Nephron (organoid): ENCODE measurements around the gene DIP2C.
A peak's percentile ranks its signal among the peaks of the same experiment; 100 is the strongest.
"Not testable (repeated sequence)": the region's sequence is repeated elsewhere in the genome, so short reads cannot be mapped to it uniquely, and the experiment has no call there.

Experiments used
- H3K27ac Mint-ChIP-seq, 3 experiments: 2 replicates each; pipeline ENCODE4 v1.8.0; 2020; ENCODE audit warnings: mixed read lengths in 3 of 3, mild to moderate bottlenecking in 2 of 3, moderate library complexity in 1 of 3
- H3K27me3 Mint-ChIP-seq: 2 replicates; pipeline ENCODE4 v1.8.0; 2021; ENCODE audit warnings: low read depth, mild to moderate bottlenecking, moderate library complexity, mixed read lengths
- H3K36me3 Mint-ChIP-seq: 2 replicates; pipeline ENCODE4 v1.8.0; 2020; ENCODE audit warnings: low read depth, mixed read lengths
- H3K4me1 Mint-ChIP-seq: 2 replicates; pipeline ENCODE4 v1.8.0; 2020; ENCODE audit warnings: mixed read lengths
- H3K4me3 Mint-ChIP-seq, 3 experiments: 2 replicates each; pipeline ENCODE4 v1.8.0; 2020; ENCODE audit warnings: mild to moderate bottlenecking in 3 of 3, mixed read lengths in 3 of 3, moderate library complexity in 2 of 3
- H3K9me3 Mint-ChIP-seq: 2 replicates; pipeline ENCODE4 v1.8.0; 2020; ENCODE audit warnings: mixed read lengths
- TF ChIP-seq, protein P1 (sequence below), 3 experiments: fragments of 200-600 bp; sonication (generic); IDR thresholded peaks; one replicate each; pipeline ENCODE4 v1.5.0; 2021; ENCODE audit warnings: antibody characterized with exemption in 3 of 3; ENCODE audit not compliant: unreplicated experiment in 3 of 3

The DIP2C gene

GRCh38 chr10:615583-616152 lies 73.8 kb downstream of the DIP2C start:
- Mint-ChIP-seq H3K4me3 (peak overlapping the region in 1 of 3 experiments; percentile 21), H3K27ac (peak overlapping the region in 2 of 3 experiments; percentile 73), H3K27me3 (no peaks in the 10 kb centered on the region), H3K4me1 (peaks cover 92% of the 10 kb centered on the region), H3K36me3 (no peaks in the 10 kb centered on the region), H3K9me3 (no peaks in the 10 kb centered on the region)
- TF ChIP-seq, protein P1, sequence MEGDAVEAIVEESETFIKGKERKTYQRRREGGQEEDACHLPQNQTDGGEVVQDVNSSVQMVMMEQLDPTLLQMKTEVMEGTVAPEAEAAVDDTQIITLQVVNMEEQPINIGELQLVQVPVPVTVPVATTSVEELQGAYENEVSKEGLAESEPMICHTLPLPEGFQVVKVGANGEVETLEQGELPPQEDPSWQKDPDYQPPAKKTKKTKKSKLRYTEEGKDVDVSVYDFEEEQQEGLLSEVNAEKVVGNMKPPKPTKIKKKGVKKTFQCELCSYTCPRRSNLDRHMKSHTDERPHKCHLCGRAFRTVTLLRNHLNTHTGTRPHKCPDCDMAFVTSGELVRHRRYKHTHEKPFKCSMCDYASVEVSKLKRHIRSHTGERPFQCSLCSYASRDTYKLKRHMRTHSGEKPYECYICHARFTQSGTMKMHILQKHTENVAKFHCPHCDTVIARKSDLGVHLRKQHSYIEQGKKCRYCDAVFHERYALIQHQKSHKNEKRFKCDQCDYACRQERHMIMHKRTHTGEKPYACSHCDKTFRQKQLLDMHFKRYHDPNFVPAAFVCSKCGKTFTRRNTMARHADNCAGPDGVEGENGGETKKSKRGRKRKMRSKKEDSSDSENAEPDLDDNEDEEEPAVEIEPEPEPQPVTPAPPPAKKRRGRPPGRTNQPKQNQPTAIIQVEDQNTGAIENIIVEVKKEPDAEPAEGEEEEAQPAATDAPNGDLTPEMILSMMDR (IDR thresholded peaks at IDR 0.05; ENCODE audit: unreplicated experiment in 3 of 3): no peak

DNA sequence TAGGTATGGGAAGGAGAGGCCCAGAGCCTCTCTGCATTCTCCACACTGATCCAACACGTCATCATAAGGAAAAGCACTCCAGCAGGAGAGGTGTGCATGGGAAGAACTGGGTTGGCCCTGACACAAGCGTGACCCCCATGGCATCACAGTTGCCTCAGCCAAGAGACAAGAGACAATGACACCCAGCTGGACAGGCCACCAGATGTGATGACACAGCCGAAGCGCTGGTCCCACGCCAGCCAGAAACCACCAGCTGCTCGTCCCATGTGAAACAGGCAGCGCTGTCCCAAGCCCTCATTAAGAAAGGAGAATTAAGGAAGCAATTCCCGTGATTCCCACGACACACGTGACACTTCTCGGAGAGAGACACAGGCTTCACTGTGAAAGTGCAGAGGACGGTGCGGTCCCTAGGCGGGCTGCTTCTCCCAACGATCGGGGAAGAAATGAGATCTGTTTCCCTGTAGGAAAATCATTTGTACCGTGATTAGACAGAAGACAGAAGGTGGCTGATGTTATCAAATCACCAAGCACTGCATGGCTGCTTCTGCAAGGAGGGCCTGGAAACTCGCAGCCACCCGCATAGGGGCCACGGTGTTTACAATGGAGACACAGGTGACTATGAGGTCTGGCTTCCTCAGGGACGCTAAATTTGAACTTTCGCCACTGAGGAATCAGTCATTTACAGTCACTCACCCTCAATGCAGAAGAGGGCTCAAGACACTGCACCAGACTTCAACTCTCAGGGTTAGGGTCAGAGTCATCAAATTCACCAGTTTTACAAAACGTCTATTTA lies 74.5 kb downstream of the DIP2C start:
- H3K4me1 Mint-ChIP-seq: peaks cover 91% of the 10 kb centered on the region
- peak overlapping the region; percentile 62 to 73 (median 73) for H3K27ac Mint-ChIP-seq
- no peaks in the 10 kb centered on the region for H3K36me3 Mint-ChIP-seq
- H3K9me3 Mint-ChIP-seq: no peaks in the 10 kb centered on the region
- TF ChIP-seq, protein P1 (IDR thresholded peaks at IDR 0.05; ENCODE audit: unreplicated experiment in 3 of 3): no peak
- H3K27me3 Mint-ChIP-seq: no peaks in the 10 kb centered on the region
- H3K4me3 Mint-ChIP-seq: peak overlapping the region in 1 of 3 experiments; percentile 24

- Mint-ChIP-seq H3K27me3 (no peaks in the 10 kb centered on the region), H3K9me3 (no peaks in the 10 kb centered on the region), H3K27ac (peak overlapping the region; percentile 62 to 73 (median 73)), H3K36me3 (no peaks in the 10 kb centered on the region), H3K4me3 (peak overlapping the region in 1 of 3 experiments; percentile 24), H3K4me1 (peaks cover 93% of the 10 kb centered on the region)
- TF ChIP-seq, protein P1 (IDR thresholded peaks at IDR 0.05; ENCODE audit: unreplicated experiment in 3 of 3): no peak
Measured at GRCh38 chr10:614139-614711, 75.2 kb downstream of the DIP2C start.

DNA sequence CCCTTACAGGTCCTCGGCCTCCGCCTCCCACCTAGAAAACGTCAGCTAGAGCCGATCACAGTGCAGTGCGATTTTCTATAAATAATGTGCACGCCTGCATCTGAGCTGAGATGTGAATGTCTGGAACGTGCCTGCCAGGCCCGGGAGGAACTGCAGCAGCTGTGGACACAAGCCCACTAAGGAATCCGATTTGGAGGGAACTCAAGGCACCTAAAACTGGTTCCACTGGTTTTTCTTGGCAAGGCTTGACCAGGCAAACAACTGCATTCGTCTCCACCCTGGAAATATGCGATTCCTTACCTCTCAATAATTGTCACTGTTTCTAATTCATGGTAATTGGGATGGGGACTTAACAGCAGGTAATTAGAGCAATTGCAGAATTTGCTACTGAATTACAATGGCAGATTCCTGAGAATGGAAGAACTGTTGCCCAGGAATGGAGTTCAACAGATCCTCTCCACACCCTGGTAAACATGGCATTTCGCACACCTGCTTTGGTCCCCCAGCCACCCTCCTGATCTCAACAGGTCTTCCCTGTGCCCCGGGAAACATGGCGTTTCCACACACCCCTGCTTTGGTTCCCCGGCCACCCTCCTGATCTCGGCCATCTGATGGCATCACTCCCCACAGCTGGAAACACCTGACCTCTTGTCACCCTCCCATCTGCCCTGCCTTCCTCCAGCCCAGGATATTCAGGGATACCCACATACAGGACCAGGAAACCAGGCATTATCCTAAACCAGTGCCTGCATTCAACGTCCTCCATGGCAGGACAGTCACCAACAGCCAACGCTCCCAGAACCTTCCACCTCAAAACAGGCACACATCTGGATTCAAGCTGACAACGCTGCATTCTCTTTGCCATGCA lies 76.0 kb downstream of the DIP2C start:
- Mint-ChIP-seq H3K4me1 (peaks cover 93% of the 10 kb centered on the region), H3K27me3 (no peaks in the 10 kb centered on the region), H3K9me3 (no peaks in the 10 kb centered on the region), H3K27ac (peak overlapping the region; percentile 56 to 72 (median 56)), H3K36me3 (no peaks in the 10 kb centered on the region), H3K4me3 (peak overlapping the region in 1 of 3 experiments; percentile 54)
- TF ChIP-seq, protein P1 (IDR thresholded peaks at IDR 0.05; ENCODE audit: unreplicated experiment in 3 of 3): no peak

DNA sequence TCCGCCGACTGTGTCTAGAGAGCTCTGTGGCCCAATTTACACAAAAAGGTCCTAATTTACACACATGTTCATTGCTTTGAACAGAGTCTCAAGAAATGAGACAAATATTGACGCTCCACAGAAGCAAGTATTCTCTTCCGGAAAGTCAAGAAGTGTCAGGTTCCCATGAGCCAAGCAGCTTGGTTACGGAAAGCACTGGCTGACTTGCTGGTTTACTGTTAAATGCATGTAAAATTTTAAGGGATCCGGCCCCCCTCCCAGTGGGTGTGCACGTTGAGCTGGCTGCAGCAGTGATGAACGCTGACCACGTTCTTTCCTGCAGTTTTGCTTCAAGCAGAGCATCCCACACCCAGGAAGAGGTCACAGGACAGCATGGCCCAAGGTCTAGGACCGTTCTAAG lies 76.8 kb downstream of the DIP2C start:
- TF ChIP-seq, protein P1 (IDR thresholded peaks at IDR 0.05; ENCODE audit: unreplicated experiment in 3 of 3): no peak
- peak overlapping the region in 1 of 3 experiments; percentile 54 for H3K4me3 Mint-ChIP-seq
- H3K36me3 Mint-ChIP-seq: no peaks in the 10 kb centered on the region
- H3K4me1 Mint-ChIP-seq: peaks cover 86% of the 10 kb centered on the region
- H3K9me3 Mint-ChIP-seq: no peaks in the 10 kb centered on the region
- H3K27me3 Mint-ChIP-seq: no peaks in the 10 kb centered on the region
- H3K27ac Mint-ChIP-seq: peak overlapping the region; percentile 56 to 72 (median 56)

DNA sequence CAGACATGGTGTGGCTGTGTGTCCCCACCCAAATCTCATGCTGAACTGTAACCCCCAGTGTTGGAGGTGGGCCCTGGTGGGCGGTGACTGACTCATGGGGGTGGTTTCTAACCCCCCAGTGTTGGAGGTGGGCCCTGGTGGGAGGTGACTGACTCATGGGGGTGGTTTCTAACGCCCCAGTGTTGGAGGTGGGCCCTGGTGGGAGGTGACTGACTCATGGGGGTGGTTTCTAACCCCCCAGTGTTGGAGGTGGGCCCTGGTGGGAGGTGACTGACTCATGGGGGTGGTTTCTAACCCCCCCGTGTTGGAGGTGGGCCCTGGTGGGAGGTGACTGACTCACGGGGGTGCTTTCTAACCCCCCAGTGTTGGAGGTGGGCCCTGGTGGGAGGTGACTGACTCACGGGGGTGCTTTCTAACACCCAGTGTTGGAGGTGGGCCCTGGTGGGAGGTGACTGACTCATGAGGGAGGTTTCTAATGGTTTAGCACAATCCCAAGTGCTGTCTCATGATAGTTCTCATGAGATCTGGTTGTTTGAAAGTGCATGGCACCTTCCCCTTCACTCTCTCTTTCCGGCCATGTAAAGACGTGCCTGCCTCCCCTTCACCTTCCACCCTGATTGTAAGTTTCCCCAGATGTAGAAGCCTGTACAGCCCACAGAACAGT lies 78.7 kb downstream of the DIP2C start:
- not testable (repeated sequence) for H3K36me3 Mint-ChIP-seq

More for the DNA sequence above, 78.7 kb downstream of the DIP2C start:
- H3K9me3 Mint-ChIP-seq, H3K4me3 Mint-ChIP-seq, H3K27me3 Mint-ChIP-seq: not testable (repeated sequence)
- peaks cover 82% of the 10 kb centered on the region for H3K4me1 Mint-ChIP-seq
- H3K27ac Mint-ChIP-seq: peak overlapping the region in 2 of 3 experiments; percentile 50 to 55
